Right renal cortex interstitium (tissue), 3 donors: ENCODE measurements around the gene TMEM238. TPM values are rescaled to one million over a fixed set of nuclear protein-coding genes. Genes with fewer than 3 reads are reported as not detected.
"Not testable (repeated sequence)": the region's sequence is repeated elsewhere in the genome, so short reads cannot be mapped to it uniquely, and the experiment has no call there.

ENCODE experiments used
- DNase-seq, 3 donors: peaks; one replicate each; pipeline ENCODE4 v3.0.0-alpha.2; 2013; ENCODE audit warnings: low read depth in 3 of 3, low spot score in 2 of 3
- polyA plus RNA-seq, 3 donors: library from polyadenylated mRNA; unstranded; fragments of 120-200 nt; gene quantifications; one replicate each; pipeline ENCODE4 v1.2.1, GENCODE V29; 2013; ENCODE audit not compliant: insufficient read length in 3 of 3

Gene TMEM238
- polyA plus RNA-seq, 3 donors, result 0.15 to 0.42 (median 0.32) TPM

DNA sequence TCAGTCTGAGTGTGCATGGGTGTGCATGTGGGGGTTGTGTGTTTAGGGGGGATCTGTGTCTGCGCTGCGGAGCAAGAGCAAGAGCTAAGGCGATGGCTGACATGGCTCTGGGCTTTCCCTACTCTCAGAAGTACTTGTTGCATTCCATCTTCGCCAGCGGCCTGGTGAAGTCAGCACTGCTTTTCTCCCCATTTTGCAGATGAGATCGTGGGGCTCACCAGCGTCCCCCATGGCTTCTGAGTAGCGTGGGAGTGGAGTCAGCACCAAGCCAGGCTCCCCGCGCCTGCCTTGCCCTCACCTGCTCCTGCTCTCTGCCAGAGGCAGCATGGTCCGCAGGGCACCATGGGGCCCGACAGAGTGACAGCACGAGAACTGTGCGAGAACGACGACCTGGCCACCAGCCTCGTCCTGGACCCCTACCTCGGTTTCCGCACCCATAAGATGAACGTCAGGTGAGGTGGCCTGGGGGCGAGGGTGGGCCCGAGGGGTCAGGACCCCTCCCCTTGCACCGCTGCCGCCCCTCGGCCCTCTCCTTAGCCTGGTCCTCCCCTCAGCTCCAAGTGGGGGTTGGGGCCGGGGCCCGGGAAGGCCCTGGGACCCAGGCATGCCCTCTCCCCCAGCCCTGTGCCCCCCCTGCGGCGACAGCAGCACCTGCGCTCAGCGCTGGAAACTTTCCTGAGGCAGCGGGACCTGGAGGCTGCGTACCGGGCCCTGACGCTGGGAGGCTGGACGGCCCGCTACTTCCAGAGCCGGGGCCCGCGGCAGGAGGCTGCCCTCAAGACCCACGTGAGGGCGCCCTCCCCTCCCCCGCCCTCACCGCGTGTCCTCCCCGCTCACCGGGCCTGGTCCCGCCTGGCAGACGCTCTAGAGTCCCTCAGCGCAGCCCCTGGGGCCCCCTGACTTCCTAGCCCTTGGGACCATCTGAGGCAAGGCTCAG is 42.2 kb downstream of the TMEM238 start:
- no peak for DNase-seq

DNA sequence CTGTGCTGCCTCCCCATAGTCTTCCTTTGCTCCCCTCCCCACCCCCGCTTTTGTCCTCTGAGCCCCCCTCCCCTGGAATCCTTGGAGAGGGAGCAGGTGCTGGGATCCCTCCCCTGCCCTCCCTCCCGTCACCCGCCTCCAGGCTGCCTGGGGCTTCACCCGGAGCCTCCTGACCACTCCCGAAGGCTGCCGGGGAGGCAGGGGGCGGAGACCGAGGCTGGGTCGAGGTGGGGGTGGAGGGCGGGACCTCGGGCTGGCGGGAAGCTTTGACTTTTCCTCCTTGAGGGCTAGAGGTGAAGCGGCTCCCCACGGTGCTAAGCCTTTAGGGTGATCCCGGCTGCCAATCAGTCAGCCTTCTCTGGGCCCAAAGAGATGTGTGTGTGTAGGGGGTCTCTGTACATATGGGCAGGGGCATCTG is 42.9 kb downstream of the TMEM238 start:
- no peak for DNase-seq

DNA sequence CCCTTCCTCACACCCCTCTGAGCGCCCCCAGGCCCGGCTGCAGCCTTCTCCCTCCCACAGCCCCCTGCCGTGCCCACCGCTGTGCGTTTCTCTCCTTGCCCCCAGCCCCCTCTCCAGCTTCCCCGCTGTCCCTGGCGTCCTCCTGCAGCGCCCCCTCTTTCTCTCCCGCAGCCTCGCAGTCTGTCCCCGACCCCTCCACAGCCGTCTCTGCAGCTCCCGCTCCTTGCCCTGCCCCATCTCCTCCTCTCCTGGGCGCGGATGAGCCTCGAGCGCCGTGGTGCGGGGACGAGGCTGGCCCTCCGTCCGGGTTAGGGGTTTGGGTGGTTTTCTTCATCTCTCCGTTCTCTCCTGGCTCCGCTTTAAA is 43.3 kb downstream of the TMEM238 start:
- no peak for DNase-seq

DNA sequence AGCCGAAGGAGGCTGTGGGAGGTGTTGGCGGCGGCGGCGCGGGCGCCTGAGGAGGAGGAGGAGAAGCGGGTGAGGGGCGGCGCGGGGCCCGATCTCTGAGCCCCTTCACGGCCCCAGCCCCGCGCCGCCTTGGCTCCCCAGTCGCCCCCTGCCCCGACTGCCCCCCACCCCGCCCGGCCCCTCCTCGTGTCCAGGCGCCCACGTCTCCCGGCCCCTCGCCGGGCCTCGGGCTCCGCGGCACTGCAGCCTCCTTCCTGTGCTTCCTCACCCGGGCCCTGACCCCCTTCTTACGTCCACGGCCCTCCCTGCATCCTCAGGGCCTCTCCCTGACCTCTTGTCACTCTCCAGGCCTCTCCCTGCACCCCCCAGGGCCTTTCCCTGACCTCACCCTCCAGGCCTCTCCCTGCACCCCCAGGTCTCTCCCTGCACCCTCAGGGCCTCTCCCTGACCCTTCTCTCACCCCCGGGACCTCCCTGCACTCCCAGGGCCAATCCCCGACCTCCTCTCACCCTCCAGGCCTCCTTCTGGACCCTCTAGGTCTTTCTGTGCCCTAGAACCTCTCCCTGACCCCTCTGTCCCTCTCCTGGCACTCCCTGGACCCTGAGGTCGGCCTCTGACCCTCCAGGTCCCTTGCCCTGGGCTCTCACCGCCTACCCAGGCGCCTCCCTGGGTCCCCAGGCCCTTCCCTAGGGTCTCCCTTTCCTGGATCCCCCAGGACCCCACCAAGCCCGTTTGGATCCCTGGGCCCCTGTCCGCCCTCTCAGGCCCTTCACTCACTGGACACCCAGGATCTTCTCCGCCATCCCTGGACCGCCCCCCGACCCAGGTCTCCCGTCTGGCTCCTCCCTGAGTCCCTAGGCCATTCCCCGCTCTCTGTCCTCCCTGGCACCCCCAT is 44.0 kb downstream of the TMEM238 start:
- DNase-seq, result no peak

DNA sequence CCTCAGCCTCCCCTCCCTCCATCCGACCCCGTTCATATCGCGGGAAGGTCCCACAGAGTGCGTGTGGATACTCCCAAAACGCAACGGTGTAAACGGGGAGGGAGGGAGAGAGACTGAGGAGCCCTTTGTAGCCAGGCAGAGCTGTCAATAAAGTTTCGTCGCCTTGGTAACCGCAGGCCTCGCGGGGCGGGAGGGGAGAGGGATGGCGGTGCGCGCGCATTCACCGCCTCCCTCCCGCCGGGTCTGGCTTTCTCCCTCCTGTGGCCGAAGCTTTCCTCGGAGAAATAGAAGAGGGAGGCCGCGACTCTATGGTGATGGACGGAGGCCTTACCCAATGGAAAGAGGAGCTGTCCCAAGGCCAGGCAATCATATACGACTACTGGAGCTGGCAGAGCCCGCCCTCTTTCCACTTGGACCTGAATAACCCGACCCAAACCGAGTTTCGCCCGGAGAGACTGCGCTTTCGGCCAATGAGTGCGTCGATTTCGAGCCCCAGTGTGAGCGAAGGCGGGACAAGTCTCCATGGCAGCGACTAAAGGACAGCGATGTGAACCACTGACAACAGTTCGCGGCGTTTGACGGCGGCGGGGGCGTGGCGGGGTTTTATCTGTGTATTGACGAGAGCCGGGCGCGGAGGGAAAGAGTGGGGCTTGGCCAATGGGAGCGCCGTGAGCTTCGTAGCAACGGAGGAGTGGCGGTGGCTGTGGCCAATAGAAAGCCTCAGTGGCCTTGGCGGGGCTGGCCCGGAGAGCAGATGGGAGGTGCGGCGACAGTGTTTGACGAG is 44.8 kb downstream of the TMEM238 start, which contains the start of gene KMT5C:
KMT5C (plus strand) TSS at position 772 of the 784 bp plus-strand sequence. CDS start 2,061 bp downstream, outside the sequence.
- peak; percentile 100 for DNase-seq

DNA sequence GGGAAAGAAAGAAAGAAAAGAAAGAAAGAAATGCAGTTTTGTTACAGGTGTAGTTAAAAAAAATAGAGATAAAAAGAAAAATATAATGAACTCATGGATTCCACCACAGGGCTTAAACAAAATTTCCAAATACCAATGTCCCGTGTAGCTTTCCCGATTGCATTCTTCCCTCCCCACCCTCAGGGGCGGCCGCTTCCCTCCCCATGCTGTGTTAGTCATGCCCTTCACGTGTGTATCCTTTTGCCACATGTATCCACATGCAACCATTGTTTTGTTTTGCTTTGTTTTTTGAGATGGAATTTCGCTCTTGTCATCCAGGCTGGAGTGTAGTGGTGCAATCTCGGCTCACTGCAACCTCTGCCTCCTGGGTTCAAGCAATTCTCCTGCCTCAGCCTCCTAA is 48.0 kb downstream of the TMEM238 start:
- DNase-seq, result no peak

DNA sequence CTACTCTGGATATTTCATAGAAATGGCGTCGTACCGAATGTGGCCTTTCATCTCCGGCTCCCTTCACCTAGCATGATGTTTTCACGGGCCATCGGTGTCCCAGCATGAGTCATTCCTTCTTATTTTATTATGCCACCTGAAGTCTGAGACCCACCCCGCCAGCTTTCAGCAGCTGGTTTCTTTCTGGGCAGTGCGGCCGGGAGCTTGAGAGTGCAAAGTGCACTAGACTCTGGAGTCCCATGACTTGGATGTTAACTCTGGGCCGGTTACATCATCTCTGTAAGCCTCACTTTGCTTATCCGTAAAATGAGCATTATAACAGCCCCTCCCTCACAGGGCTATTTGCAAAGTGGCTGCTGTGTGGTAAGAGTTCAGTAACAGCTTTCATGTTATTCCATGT is 50.2 kb downstream of the TMEM238 start:
- no peak for DNase-seq

DNA sequence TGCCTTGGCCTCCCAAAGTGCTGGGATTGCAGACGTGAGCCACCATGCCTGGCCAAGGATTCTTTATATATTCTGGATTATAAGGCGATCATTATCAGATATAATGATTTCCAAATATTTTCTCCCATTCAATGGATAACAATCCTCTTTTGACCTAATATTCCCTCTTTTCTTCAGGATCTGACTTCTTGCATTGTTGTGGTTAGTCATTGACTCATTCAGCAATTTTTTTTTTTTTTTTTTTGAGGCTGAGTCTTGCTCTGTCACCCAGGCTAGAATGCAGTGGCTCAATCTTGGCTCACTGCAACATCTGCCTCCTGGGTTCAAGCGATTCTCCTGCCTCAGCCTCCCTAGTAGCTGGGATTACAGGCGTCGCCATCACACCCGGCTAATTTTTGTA is 54.3 kb downstream of the TMEM238 start:
- not testable (repeated sequence) for DNase-seq

Other genes starting within 250 kb of the TMEM238 start
- 1 to 10 TPM; 2.1 to 7.7 (median 3.9) TPM for gene TNNT1, start 235.1 kb downstream of the TMEM238 start, polyA plus RNA-seq
- 1 to 10 TPM; 2.9 to 4.9 (median 4.8) TPM for gene TNNI3, start 226.6 kb downstream of the TMEM238 start, polyA plus RNA-seq
- gene DNAAF3, start 217.7 kb downstream of the TMEM238 start, polyA plus RNA-seq, result 1 to 10 TPM; 5.4 to 7.9 (median 6.9) TPM
- under 1 TPM; 0.18 to 0.60 (median 0.41) TPM for gene SYT5, start 204.0 kb downstream of the TMEM238 start, polyA plus RNA-seq
- under 1 TPM; 0.04 to 0.07 (median 0.07) TPM for gene PTPRH, start 174.8 kb downstream of the TMEM238 start, polyA plus RNA-seq
- gene TMEM86B, start 155.5 kb downstream of the TMEM238 start, polyA plus RNA-seq, result 1 to 10 TPM; 1.7 to 2.4 (median 2.2) TPM
- 10 to 100 TPM; 37.4 to 49.3 (median 39.1) TPM for gene PPP6R1, start 125.3 kb downstream of the TMEM238 start, polyA plus RNA-seq
- gene HSPBP1, start 104.2 kb downstream of the TMEM238 start, polyA plus RNA-seq, result 10 to 100 TPM; 23.1 to 29.3 (median 25.7) TPM
- 10 to 100 TPM; 11.5 to 13.1 (median 11.8) TPM for gene BRSK1, start 100.3 kb downstream of the TMEM238 start, polyA plus RNA-seq
- gene TMEM150B, start 59.0 kb downstream of the TMEM238 start, polyA plus RNA-seq, result 1 to 10 TPM in 2 of 3 donors, under 1 TPM in 1; 0.83 to 1.6 (median 1.1) TPM
- gene KMT5C, start 44.4 kb downstream of the TMEM238 start, polyA plus RNA-seq, result 10 to 100 TPM; 12.1 to 13.9 (median 13.4) TPM
- gene COX6B2, start 29.6 kb downstream of the TMEM238 start, polyA plus RNA-seq, result under 1 TPM; 0.31 to 0.97 (median 0.54) TPM
- under 1 TPM in 1 of 3 donors, not detected in 2; 0.06 TPM for gene GARIN5B, start 21.0 kb downstream of the TMEM238 start, polyA plus RNA-seq
- 1 to 10 TPM in 1 of 3 donors, under 1 TPM in 2; 0.69 to 1.0 (median 0.90) TPM for gene IL11, start 13.8 kb downstream of the TMEM238 start, polyA plus RNA-seq
- under 1 TPM in 2 of 3 donors, not detected in 1; 0.23 to 0.36 TPM for gene TMEM190, start 7.5 kb downstream of the TMEM238 start, polyA plus RNA-seq
- gene RPL28, start 1.6 kb upstream of the TMEM238 start, polyA plus RNA-seq, result 100 to 1,000 TPM; 731 to 916 (median 764) TPM
- 10 to 100 TPM; 38.8 to 53.3 (median 46.7) TPM for gene UBE2S, start 23.5 kb upstream of the TMEM238 start, polyA plus RNA-seq
- gene SHISA7, start 59.0 kb upstream of the TMEM238 start, polyA plus RNA-seq, result under 1 TPM; 0.11 to 0.19 (median 0.13) TPM
- 10 to 100 TPM; 28.7 to 38.3 (median 31.9) TPM for gene ISOC2, start 77.3 kb upstream of the TMEM238 start, polyA plus RNA-seq
- not detected for gene C19orf85, start 80.5 kb upstream of the TMEM238 start, polyA plus RNA-seq
- 1 to 10 TPM; 2.0 to 3.0 (median 3.0) TPM for gene ZNF628, start 92.3 kb upstream of the TMEM238 start, polyA plus RNA-seq
- gene NAT14, start 100.9 kb upstream of the TMEM238 start, polyA plus RNA-seq, result 10 to 100 TPM; 44.7 to 51.7 (median 45.9) TPM
- gene SSC5D, start 104.1 kb upstream of the TMEM238 start, polyA plus RNA-seq, result 1 to 10 TPM; 1.1 to 1.6 (median 1.2) TPM
- gene SBK2, start 152.8 kb upstream of the TMEM238 start, polyA plus RNA-seq, result under 1 TPM; 0.37 to 0.51 (median 0.50) TPM
- gene SBK3, start 161.3 kb upstream of the TMEM238 start, polyA plus RNA-seq, result under 1 TPM in 2 of 3 donors, not detected in 1; 0.15 to 0.21 TPM
- gene ZNF579, start 196.6 kb upstream of the TMEM238 start, polyA plus RNA-seq, result 10 to 100 TPM; 11.8 to 13.2 (median 13.1) TPM
- 10 to 100 TPM; 16.6 to 18.9 (median 17.7) TPM for gene FIZ1, start 215.2 kb upstream of the TMEM238 start, polyA plus RNA-seq
- 1 to 10 TPM; 6.0 to 8.1 (median 6.6) TPM for gene ZNF524, start 216.0 kb upstream of the TMEM238 start, polyA plus RNA-seq
- 1 to 10 TPM; 5.1 to 7.0 (median 6.1) TPM for gene ZNF865, start 221.4 kb upstream of the TMEM238 start, polyA plus RNA-seq
- gene ZNF784, start 240.3 kb upstream of the TMEM238 start, polyA plus RNA-seq, result 10 to 100 TPM in 2 of 3 donors, 1 to 10 TPM in 1; 9.1 to 10.8 (median 10.0) TPM